ENCODE data around the gene ZSWIM7. TPM values are rescaled to one million over a fixed set of nuclear protein-coding genes. Genes with fewer than 3 reads are reported as not detected.

ZSWIM7 gene
- total RNA-seq, 1 experiment from 2014 or later = 37.8 TPM

- Mint-ChIP-seq H3K27me3 (ENCODE audit: low read depth) (no peaks in the 10 kb centered on the region), H3K4me1 (peaks cover 0 to 5% of the 10 kb centered on the region in 2 experiments; a peak in 2 of 4 replicates), H3K4me3 (no peak overlapping the region), H3K36me3 (ENCODE audit: insufficient read depth in 1 of 3, low read depth in 3 of 3) (peaks cover 36 to 90% (median 61%) of the 10 kb centered on the region in 3 experiments), H3K9me3 (no peaks in the 10 kb centered on the region; a peak in 2 of 5 replicates), H3K27ac (no peak overlapping the region)
- Histone ChIP-seq H3K9ac (ENCODE audit: extremely low read depth, insufficient read length, low read length) (no peak overlapping the region), H4K91ac (ENCODE audit: insufficient read length, low read depth, low read length) (no peak overlapping the region), H2BK12ac (ENCODE audit: insufficient read length, low read depth, low read length) (no peak overlapping the region), H3K4ac (ENCODE audit: low read depth, low read length) (no peak overlapping the region), H3K9me3 (ENCODE audit: control insufficient read depth, low read depth, low read length) (no peaks in the 10 kb centered on the region), H3K56ac (ENCODE audit: insufficient read length, low read depth, low read length) (no peak overlapping the region), H2AFZ (ENCODE audit: low read length) (no peak overlapping the region), H3K14ac (ENCODE audit: insufficient read depth, low read length) (no peak overlapping the region), H4K8ac (replicated peaks; ENCODE audit: insufficient read length, low read depth, low read length) (no peak overlapping the region), H2AK5ac (ENCODE audit: insufficient read length, low read length) (no peak overlapping the region), H4K20me1 (ENCODE audit: control insufficient read depth, insufficient read depth, insufficient read length) (peaks cover 2% of the 10 kb centered on the region), H2BK120ac (ENCODE audit: low read depth, low read length, poor library complexity, severe bottlenecking) (no peak overlapping the region), H3K23ac (ENCODE audit: insufficient read length, low read depth, low read length) (no peak overlapping the region), H2BK20ac (ENCODE audit: low read depth, low read length, poor library complexity, severe bottlenecking) (no peak overlapping the region), H2BK15ac (ENCODE audit: low read depth, low read length) (no peak overlapping the region), H3K79me1 (ENCODE audit: insufficient read depth, low read depth, low read length, poor library complexity, severe bottlenecking) (no peaks in the 10 kb centered on the region), H3T11ph (ENCODE audit: low read length) (no peak overlapping the region), H3K4me1 (ENCODE audit: insufficient read depth, low read length) (no peaks in the 10 kb centered on the region), H4K5ac (ENCODE audit: insufficient read length, low read depth, low read length) (no peak overlapping the region), H3K23me2 (ENCODE audit: insufficient read length, low read depth, low read length, poor library complexity, severe bottlenecking) (no peaks in the 10 kb centered on the region), H3K18ac (ENCODE audit: insufficient read length, low read depth, low read length) (no peak overlapping the region), H3K27ac (ENCODE audit: insufficient read length, low read depth, low read length) (no peak overlapping the region), H2BK5ac (ENCODE audit: insufficient read length, low read length) (no peak overlapping the region), H3K27me3 (ENCODE audit: insufficient read depth, low read length) (no peaks in the 10 kb centered on the region), H3K79me2 (ENCODE audit: insufficient read depth, low read length) (no peaks in the 10 kb centered on the region), H3K4me2 (ENCODE audit: insufficient read depth, insufficient read length, low read length) (no peak overlapping the region)
- no CpG with 5 or more reads among the region's 4 CpGs for WGBS (ENCODE audit: extremely low coverage, insufficient read length, low lambda C conversion rate)
- TF ChIP-seq, protein P1, sequence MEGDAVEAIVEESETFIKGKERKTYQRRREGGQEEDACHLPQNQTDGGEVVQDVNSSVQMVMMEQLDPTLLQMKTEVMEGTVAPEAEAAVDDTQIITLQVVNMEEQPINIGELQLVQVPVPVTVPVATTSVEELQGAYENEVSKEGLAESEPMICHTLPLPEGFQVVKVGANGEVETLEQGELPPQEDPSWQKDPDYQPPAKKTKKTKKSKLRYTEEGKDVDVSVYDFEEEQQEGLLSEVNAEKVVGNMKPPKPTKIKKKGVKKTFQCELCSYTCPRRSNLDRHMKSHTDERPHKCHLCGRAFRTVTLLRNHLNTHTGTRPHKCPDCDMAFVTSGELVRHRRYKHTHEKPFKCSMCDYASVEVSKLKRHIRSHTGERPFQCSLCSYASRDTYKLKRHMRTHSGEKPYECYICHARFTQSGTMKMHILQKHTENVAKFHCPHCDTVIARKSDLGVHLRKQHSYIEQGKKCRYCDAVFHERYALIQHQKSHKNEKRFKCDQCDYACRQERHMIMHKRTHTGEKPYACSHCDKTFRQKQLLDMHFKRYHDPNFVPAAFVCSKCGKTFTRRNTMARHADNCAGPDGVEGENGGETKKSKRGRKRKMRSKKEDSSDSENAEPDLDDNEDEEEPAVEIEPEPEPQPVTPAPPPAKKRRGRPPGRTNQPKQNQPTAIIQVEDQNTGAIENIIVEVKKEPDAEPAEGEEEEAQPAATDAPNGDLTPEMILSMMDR (conservative IDR thresholded peaks at IDR 0.05) = no peak
- no peak for DNase-seq
Observed at GRCh38 chr17:16023881-16024280, 24.4 kb upstream of the ZSWIM7 start.
